ENCODE measurements around the gene AKAP6.

AKAP6 gene

GRCh38 chr14:32491416-32492016 lies 162.4 kb downstream of the AKAP6 start:
- DNase-seq: no peak

GRCh38 chr14:32492457-32492856 lies 163.4 kb downstream of the AKAP6 start:
- no peak for DNase-seq

- no peak for DNase-seq
Observed at GRCh38 chr14:32494609-32495434, 165.7 kb downstream of the AKAP6 start.

- DNase-seq: no peak
Observed at GRCh38 chr14:32495435-32495734, 166.3 kb downstream of the AKAP6 start.

DNA sequence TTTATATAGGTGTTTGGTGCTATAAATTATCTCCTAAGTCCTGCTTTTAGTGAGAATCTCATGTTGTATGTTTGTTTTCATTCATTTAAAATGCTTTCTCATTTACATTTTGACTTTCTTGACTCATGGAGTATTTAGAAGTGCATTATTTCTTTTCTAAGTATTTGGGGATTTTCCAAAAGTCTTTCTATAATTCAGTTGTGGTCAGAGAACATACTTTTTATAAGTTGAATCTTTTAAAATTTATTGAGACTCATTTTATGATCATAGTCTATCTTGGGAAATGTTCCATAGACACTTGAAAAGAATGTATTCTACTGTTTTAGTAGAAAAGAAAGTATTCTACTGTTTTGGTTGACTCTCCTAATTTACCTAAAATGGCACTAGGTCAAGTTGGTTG lies 168.2 kb downstream of the AKAP6 start:
- DNase-seq: no peak

DNA sequence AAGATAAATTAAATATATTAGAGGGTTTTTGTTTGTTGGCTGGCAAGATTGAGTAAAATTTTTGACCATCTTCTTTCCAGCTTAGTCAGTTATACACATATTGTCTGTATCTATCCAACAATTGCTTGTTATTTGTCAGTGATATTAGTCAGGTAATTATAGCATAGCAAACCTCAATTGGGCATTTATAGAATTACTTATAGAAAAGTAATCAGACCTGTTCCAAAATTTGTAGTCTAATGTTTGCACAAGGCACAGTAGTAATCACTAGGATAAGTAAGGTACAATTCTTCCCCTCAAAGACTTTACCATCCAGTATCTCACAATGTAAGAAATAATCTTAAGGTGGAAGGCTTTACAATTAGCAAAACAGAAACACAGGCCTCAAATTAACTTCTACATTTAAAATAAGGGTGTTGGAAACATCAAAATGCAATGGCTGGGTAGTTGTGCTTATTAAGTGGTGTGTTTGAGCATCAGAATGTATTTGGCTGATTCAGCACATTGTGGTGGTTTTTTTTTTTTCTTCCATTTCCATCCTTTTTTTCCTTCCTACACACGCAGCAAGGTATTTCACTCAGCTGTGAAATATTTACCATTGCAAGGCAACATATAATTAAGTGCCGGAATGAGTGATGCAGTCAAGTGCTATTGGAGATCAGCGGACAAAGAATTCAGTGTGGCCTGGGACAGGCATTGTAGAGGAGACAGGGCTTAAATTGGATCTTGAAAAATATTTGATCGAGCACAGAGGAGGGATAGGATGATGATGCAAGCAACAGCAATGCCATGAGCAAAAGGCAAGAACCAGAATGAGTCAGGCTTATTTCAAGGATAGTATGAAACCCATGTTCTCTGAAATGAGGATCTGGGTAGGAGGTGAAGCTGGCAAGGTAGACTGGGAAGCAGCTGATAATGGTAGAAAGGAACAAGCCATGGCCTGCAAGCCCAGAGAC lies 178.2 kb downstream of the AKAP6 start:
- no peak for DNase-seq

- DNase-seq: no peak
Observed at GRCh38 chr14:32508281-32508680, 179.2 kb downstream of the AKAP6 start.

DNA sequence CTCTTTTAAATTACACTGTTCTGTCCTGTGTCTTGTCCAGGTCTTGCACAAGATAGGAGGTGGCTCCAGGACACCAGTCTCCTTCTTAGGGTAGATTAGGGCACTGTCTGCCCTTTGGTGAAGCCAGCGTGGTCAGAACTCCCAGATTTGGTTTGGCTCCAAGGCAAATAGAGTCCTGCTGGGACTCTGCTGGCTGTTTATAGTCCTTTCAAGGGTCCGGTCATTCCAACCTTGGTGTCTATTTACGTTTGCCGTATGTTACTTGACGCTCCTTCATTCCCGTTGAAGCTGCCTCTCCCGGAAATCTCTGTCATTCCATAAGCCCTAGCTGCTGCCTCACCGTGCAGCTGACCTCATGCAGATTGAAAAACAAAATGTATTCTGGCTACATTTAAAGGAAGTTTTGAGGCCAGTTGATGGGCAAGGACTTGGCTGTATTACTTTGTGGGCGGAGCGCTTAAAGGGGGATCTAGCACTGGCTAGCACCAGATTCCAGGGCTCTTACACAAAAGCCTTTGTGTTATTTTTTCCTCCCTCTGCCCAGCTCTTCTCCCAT lies 180.6 kb downstream of the AKAP6 start:
- DNase-seq: no peak

DNA sequence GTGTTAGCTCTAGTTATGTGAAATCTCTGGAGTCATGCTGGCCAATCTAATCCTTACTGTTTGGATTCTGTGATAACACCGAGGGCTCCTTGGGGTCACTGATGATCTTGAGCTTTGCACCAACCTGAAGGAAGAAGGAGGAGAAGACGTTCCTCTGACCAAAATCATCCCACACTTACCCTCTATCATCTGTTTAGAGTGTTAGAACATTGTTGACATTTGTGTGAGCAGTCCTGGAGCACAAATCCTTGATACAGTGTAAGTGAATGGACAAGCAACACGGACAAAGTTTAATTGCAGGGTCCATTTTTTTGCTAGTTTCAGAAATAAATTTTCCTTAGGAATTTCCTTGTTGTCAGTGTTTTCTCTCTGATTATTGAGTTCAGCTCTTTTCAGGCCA lies 181.7 kb downstream of the AKAP6 start:
- DNase-seq: no peak

GRCh38 chr14:32512348-32512747 lies 183.2 kb downstream of the AKAP6 start:
- DNase-seq: no peak

GRCh38 chr14:32512813-32513212 lies 183.7 kb downstream of the AKAP6 start:
- DNase-seq: no peak

DNA sequence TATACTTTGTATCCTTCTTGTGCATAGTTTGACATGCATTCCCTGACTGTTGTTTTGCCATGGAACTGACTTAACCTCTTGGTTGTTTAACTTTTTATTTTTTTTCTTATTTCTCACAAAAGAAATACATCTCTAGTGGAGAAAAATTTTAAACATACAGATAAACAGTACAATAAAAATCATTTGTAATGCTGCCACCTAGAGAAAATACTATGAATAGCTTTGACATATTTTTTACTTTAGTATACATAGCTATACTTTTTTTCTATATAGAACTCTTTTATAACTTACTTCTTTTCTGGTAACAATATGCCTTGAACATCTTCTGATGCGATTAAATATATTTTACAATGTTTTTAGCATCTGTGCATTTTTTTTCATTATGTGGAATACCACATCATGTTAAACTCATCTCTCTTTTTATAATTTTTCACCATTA lies 184.5 kb downstream of the AKAP6 start:
- DNase-seq: no peak

DNA sequence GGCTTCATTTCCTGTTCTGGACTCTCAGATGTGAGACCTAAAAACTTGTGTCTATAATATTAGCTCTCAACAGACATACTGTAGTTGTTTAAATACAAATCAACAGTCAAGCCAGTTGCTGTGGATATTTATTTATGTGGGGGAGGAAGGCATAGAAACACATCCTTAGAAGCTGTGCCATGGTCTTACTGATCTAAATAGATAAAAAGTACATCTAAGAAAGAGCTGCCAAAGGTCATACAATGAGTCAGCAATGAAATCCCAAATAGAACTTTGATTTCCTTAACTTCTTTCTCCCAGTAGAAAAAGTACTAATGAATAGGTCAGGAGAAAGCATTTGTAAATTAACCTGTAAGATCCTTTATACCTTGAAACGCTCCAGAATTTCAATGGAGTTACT lies 185.1 kb downstream of the AKAP6 start:
- no peak for DNase-seq

DNA sequence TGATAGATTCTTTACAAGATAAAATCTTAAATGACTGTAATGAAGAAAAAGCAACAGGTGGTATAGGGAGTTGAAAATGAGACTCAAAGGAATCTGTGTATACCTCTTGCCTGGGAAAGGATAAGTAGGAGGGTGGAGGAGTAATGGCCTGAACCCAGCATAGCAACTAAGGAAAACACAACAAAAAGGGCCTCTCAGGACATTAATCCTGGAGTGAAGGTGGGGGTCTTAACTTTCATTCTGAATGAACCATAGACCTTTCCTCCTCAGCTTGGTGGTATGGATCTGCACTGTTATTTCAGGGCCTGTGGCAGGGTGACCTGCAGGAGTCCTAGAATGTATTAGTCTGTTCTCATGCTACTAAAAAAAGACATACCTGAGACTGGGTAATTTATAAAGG lies 185.6 kb downstream of the AKAP6 start:
- no peak for DNase-seq

DNA sequence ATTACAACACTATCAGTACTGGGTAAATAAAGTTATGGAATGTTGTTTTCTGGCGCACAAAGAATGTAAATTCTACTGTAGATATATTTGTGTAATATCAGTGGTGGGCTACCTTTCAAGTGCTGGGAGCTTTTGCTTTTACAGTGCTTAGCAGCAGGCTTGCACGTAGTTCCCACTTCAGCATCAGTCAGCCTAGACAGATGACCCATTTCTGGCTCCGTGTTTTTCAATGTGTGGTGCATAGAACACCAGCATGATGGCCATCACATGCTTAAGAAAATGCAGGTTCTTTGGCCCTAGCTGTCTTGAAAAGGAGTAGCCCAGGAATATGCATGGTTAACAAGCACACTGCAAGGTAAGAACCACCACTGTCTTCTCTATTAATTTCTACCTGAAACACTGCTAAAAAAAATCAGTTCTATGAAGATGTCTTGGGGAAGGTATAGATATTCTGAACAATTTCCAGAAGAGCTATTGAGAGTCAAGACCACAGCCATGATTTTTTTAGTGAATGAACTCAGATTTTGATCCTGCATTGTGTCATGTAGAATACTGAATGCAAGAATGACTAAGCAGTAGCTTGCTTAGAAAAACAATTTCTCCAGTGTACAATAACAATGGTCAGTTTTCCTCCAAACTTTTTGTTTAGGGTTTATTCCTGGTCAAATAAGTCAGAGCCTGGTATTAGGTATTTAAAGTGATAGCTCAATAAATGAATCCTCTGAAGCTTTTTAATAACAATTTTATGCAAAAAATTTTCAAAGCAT lies 195.7 kb downstream of the AKAP6 start:
- DNase-seq: no peak

DNA sequence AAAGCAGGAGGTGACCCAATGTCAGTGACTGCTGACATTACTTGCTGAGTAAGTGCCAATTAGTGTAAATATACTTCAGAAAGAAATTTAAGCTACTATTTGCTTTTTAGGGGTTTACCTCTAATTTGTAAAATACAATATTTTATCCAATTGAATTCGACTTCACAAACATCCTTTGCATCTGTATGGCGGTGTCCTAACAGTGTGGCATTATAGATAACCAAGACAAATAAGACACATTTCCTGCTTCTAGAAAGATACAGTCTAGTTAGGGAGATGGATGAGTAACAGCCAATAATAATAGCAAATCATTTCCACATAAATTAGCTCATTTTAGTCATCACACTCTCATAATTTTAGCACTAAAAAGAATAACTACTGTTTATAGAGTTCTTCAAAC lies 196.5 kb downstream of the AKAP6 start:
- no peak for DNase-seq

DNA sequence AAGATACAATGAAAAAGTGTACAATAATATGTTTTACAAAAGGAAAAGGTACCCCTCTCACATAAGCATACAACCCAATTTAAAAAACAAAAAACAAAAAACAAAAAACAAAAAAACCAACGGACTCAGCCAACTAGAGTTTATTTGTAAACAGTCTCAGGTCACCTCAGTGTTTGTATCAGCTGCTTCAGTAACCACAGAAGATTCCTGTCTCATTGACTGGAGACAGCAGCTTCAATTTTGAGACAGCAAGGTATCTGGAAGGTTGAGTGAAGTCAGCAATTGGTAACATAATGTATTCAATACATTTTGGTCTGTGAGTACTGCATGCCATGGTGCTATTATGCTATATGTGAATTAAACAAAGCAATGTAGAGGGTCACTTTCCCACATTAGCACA lies 201.7 kb downstream of the AKAP6 start:
- no peak for DNase-seq

DNA sequence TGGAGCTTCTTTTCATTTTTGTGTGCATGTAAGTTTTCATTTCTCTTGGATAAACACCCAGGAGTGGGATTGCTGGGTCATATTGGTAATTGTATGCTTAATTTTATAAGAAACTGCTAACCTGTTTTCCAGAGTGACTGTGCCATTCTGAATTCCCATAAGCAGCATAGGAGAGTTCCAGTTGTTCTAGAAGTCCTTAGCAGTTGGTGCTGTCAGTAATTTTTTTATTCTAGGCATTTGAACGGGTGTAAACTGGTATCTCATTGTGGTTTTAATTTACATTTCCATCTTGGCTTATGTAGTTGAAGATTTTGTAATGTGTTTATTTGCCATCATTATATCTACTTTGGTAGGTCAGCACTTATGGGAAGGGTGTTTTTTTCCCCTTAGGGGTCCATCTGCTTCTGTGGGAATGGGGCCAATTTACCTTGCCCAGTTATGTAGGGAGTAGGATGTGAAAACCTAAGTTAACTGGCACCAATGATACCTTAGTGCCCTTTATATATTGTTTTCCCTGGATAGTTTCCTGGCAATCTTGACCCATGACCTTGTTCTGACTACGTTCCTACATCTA lies 202.9 kb downstream of the AKAP6 start:
- DNase-seq: no peak

DNA sequence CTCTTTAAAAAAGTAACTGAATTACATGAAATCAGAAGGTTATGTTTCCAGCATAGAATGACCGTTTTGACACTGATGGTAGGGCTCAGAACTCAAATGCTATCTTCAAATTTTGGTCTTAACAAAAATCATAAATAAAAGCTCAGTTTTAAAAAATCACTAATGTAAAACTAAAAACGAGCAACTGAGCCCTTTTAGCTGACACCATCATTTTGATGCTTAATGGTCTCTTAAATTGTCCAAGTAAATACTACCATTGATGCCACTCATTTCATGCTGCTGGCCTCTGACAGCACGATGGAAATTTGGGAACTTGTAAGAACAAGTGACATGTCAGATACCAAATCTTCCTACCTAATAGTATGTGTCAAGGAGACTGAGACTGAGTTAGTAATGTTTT lies 205.0 kb downstream of the AKAP6 start:
- DNase-seq: no peak

DNA sequence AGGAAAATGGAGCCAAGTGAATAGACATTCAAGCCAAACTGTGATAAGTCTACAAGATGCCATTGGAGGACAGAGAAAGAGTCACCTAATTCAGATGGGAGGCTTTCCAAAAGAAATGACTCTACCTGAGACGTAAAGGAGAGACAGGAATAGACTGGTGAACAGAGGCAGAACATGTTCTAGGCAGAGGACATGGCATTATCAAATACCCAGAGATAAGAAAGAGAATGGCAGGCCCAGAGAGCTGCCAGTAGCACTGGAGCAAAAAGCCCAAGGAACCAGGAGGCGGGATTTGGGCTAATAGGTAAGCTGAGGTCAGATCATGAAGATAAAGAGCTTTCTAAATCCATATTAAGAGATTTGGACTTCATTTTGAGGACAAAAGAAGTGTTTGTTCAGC lies 207.1 kb downstream of the AKAP6 start:
- no peak for DNase-seq

- DNase-seq: no peak
Observed at GRCh38 chr14:32537166-32537565, 208.1 kb downstream of the AKAP6 start.

DNA sequence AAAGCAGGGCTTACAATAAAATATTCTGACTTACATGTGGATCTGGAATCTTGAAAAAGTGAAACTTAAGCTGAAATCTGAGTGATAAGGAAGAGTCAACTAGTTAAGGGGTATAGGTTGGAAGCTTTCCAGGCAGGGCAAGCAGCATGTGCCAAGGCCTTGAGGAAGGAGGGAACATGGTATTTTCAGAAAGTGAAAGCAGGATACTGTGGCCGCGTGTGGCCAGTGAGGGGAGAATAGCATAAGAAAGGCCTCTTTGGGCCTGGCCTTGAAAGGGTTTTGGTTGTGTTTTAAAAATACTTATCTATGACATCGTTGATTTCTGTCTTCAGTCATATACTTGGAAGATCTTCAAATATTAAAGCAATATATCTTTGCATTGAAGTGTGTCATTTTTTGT lies 213.4 kb downstream of the AKAP6 start:
- DNase-seq: no peak

Measured in effector CD8-positive, alpha-beta T cell (primary cell).